Measurements from ENCODE around the gene ZFP69B.
"Not testable (repeated sequence)": the region's sequence is repeated elsewhere in the genome, so short reads cannot be mapped to it uniquely, and the experiment has no call there.

ZFP69B gene

GRCh38 chr1:40431385-40431784 is 18.9 kb upstream of the ZFP69B start:
- intact Hi-C loops (cut with DNase I), result no loop called here
- no peak for DNase-seq

DNA sequence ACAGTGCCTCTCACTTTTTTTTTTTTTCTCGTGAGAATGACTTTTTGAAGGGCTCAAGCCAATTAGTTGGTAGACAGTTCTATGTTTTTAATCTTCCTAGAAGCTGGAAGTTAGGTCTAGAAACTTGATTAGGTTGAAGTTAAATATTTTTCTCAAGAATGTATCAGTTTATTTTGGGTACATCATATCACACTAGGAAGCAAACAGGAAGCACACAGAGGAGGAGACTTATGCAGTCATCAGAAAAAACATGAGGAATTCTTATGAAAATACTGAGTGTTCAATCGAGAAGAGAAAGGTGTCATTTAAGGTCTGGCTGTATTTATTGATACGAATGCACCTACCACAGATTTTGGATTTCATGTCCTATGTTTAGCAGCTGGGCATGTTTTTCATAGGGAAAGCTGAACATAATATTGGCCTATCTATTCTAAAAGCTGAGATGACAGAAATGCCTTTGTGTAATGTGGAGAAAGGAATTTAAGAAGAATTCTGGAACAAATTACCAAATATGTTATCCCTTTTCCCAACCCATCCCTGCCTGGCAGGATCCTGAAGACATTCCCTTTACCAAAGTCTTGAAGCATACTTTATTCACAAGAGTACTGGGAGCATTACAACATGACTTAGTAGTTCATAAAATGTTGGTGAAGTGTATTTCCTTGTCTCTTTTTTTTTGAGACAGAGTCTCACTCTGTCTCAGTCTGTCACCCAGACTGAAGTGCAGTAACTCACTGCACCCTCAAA is 17.5 kb upstream of the ZFP69B start:
- intact Hi-C loops (cut with DNase I), result no loop called here
- no peak for DNase-seq

- DNase-seq, result no peak
- intact Hi-C loops (cut with DNase I), result no loop called here
Observed at GRCh38 chr1:40435471-40435870, 14.8 kb upstream of the ZFP69B start.

DNA sequence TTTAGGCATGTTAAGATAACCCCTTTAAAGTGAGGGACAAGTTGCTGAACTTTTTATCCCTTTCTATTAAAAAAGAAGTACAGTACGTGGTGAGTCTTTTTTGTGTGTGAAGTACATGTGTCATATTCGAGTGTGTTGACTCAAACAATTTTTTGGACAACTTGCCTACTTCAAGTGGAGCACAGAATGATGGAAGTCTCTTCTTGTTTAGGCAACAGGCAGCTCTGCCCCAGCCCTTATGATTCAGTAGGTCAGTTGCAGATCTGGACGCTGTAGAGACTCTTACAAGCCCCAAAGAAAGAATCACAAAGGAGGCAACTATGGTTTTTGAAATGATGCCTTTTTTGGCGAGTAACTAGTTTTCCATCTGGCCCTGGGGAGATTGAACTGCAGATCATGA is 14.4 kb upstream of the ZFP69B start:
- intact Hi-C loops (cut with DNase I), result no loop called here
- DNase-seq, result no peak

GRCh38 chr1:40438391-40439015 is 11.8 kb upstream of the ZFP69B start:
- peak in 20 of 42 donors; percentile 10 to 77 (median 38) for DNase-seq
- intact Hi-C loops (cut with DNase I), result no loop called here

GRCh38 chr1:40439247-40439646 is 11.0 kb upstream of the ZFP69B start:
- DNase-seq, result no peak
- intact Hi-C loops (cut with DNase I), result no loop called here

GRCh38 chr1:40450495-40451237 is 390 bp downstream of the ZFP69B start:
- intact Hi-C loops (cut with DNase I), result loop anchor here (5.0 kb wide), 1 partner anchor 288 kb away; the partner anchor contains the start of gene RLF
- DNase-seq, result peak; percentile 8 to 88 (median 66)

DNA sequence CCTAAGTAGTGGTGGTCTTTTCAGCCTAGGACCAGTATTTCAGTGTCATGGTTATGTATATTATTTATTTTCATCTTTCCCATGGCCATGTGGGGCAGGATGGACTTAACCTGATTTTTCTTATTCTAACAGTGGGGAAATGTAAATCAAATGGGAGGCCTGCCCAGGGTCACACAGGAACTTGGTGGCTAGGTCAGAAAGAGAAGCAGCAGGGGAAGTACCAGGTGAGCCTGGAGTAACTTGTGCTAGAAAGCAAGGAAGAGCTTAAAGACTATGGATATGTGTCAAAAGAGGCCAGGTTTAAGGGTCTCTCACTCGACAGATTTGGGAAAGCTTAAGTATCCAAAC is 936 bp downstream of the ZFP69B start:
- intact Hi-C loops (cut with DNase I), result loop anchor here (5.0 kb wide), 1 partner anchor 289 kb away; the partner anchor contains the start of gene RLF
- no peak for DNase-seq

DNA sequence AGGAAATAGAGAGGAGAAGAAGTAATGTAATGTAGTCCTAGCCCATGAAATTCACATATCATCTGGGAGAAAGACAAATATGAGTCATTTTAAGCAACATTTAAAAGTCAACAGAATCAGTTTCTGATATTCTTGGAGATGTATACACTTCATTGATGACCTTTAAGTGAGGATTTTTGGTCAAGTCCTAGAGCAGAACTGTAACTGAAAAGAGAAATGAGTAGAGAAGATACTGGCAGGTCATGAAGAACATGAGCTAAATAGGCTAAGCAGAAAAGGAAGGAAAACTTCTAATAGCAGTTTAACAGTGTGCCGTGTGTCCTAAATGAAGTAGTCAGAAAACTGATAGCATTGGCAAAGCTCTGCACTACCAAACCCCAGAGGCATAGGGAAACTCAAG is 4.6 kb downstream of the ZFP69B start:
- intact Hi-C loops (cut with DNase I), result loop anchor here (5.0 kb wide), 1 partner anchor 293 kb away; the partner anchor contains the start of gene RLF
- DNase-seq, result no peak

- DNase-seq, result no peak
- intact Hi-C loops (cut with DNase I), result no loop called here
Observed at GRCh38 chr1:40462956-40463590, 12.8 kb downstream of the ZFP69B start.

DNA sequence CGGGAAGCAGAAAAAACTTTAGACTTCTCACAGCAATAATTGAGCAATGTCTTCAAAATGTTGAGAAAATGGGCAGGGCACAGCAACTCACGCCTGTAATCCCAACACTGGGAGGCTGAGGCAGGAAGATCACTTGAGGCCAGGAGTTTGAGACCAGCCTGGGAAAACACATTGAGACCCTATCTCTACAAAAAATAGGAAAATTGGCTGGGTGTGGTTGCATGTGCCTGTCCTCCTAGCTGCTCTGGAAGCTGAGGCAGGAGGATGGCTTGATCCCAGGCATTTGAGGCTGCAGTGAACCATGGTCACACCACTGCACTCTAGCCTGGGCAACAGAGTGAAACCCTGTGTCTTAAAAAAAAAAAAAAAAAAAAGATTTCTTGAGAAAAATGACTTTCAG is 19.1 kb downstream of the ZFP69B start:
- intact Hi-C loops (cut with DNase I), result no loop called here
- no peak for DNase-seq

DNA sequence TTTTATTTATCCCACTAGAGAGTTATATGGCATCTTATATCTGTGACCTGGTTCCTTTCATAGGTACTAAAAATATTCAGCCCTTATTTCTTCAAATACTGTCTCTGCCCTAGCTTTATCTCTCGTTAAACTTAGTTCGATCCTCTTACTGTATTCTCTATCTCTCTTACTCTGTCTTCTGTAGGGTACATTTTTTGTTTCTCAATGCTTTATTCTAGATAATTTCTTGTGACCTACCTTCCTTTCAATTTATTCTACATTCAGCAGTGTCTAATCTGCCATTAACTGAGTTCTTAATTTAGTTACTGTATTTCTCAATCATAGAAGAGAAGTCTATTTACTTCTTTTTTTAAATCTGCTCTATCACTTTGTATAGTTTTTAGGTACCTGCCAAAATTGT is 25.0 kb downstream of the ZFP69B start:
- intact Hi-C loops (cut with DNase I), result no loop called here
- no peak for DNase-seq

DNA sequence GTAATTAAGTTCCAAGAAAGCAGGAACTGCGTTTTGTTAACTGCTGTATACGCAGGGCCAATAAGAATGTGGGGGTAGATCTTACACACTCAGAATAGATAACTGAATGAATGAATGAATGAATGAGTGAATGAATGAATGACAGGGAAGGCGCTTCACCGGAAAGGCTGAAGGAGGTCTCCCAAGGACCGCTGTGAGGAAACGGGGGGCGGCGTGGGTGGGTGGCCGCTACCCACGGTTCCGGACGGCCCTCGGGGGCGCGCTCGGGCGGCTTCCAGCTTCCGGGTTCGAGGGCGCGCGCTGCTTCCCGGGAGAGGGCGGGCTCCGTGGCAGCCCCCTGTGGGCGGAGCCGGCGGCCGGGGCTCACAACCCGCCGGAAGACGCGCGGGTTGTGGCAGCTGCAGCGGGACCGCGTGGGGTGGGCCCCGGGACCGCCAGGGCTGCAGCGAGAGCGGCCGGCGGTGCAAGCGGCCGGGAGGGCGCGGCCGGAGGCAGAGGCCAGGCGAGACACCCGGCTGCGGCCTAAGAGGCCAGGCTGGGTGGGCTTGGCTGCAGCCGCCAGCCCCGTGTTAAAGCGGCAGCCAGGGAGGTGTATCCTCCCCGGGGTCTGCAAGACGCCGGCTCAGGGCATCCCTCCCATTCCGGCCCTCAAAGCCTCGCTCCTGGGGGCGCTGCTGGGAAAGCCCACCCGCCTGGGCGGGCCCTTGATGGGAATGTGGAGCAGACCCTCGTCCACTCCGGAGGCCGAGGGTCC is 26.8 kb downstream of the ZFP69B start, which contains the start of gene ZFP69:
Gene ZFP69, plus strand, starts transcription at position 367 of the 754 bp plus-strand sequence. CDS start 2,072 bp downstream, outside the sequence.
- intact Hi-C loops (cut with DNase I), result no loop called here
- peak in 41 of 42 donors; percentile 17 to 82 (median 68) for DNase-seq

DNA sequence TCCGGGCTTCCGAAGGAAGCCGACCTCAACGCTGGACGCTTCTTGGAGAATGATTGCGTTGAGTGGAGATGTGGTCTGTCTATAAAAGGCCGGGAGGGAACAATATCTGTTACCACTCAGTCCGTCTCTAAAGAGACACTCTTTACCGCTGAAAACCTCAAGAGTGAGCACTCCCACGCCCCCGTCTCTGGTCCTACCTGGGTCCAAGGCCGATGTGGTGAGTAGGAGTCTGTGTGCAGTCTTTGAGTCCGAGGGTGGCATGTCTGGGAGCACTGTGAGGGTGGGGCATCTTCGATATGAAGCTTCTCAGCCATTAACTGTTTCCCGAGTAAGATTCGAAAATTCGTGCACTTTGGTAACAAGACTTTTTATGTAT is 27.4 kb downstream of the ZFP69B start:
- DNase-seq, result peak in 36 of 42 donors; percentile 4 to 56 (median 20)
- intact Hi-C loops (cut with DNase I), result no loop called here

DNA sequence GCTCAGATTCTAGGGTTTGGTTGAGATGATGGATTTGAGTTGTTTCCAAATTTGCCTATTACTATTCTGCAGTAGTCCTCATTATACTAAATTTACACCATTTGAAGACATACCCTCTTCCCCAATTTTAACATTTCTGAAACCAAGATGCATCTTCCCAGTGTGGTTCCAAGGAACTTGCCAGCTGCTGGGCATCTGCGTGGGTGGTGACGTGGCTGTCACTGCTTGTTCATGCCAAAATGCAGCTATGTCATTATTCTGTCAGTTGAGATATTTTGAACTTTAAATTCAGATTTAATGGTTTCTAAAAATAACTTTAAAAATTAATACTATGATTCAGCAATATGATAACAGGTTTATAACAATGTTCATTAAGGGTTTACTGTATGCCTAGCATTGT is 28.0 kb downstream of the ZFP69B start:
- DNase-seq, result peak in 22 of 42 donors; percentile 5 to 56 (median 18)
- intact Hi-C loops (cut with DNase I), result no loop called here

- intact Hi-C loops (cut with DNase I), result no loop called here
- peak in 2 of 42 donors; percentile 1 to 7 for DNase-seq
Observed at GRCh38 chr1:40479156-40479555, 28.9 kb downstream of the ZFP69B start.

GRCh38 chr1:40495315-40495903 is 45.1 kb downstream of the ZFP69B start:
- intact Hi-C loops (cut with DNase I), result no loop called here
- no peak for DNase-seq

DNA sequence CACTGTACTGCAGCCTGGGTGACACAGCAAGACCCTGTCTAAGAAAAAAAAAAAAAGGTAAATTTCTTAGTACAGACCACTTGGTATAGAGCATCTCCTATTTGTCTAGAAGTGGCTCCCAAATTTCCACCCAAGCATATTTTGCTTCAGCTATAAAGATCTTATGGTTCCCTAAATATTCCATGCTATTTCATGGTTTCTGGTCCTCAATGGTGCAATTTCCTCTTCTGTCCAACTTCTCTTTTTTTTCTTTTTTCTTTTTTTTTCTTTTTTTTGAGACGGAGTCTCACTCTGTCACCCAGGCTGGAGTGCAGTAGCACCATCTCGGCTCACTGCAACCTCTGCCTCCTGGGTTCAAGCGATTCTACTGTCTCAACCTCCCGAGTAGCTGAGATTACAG is 52.4 kb downstream of the ZFP69B start:
- intact Hi-C loops (cut with DNase I); DNase-seq: not testable (repeated sequence)
